Measurements from ENCODE around the gene SESTD1. TPM values are rescaled to one million over a fixed set of nuclear protein-coding genes. Genes with fewer than 3 reads are reported as not detected.
"Not testable (repeated sequence)": the region's sequence is repeated elsewhere in the genome, so short reads cannot be mapped to it uniquely, and the experiment has no call there.

Gene SESTD1
- total RNA-seq, 1 experiment from 2014 or later: 15.0 TPM

DNA sequence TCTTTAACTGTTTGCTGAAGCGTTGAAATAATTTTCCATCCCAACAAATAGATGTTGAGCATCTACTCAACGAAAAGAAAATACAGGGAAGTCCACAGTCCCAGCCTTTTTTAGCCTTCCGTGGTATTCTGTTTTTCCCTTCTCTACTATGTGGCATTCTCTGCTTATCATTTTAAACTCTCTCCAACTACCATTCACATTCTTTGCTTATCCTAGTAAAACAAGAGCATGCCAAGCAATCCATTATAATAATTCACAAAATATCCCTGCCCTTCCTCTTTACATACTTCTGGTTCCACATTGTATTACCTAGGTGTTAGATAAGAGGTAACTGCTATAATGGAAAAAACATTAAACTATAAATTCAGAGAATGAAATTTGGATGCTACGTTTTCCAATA is 1.6 kb upstream of the SESTD1 start:
- no peak for DNase-seq (ENCODE audit: low read depth)

DNA sequence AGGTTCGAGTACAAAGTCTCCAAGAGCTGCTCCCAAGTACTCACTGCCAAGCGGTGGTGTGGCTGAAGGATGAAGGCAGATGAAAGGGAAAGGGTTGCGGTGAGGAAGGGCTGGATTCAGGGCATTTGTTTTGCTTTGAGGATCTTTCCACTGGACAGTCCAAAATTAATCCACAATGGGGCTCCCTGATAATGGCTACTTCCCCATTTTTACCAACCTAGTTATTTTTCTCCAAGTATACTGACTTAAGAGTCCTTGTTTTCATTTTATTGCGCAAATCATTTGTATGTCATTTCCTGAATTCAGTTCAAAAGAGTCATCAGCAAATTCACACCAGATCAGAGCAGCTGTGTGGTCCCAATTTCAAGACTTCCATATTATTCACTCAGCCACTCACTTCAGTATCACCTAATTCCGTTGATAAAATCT is 464 bp upstream of the SESTD1 start:
- DNase-seq (ENCODE audit: low read depth): peak; percentile 40

- DNase-seq (ENCODE audit: low read depth): peak; percentile 55
Observed at GRCh38 chr2:179263446-179264367, 925 bp downstream of the SESTD1 start.

DNA sequence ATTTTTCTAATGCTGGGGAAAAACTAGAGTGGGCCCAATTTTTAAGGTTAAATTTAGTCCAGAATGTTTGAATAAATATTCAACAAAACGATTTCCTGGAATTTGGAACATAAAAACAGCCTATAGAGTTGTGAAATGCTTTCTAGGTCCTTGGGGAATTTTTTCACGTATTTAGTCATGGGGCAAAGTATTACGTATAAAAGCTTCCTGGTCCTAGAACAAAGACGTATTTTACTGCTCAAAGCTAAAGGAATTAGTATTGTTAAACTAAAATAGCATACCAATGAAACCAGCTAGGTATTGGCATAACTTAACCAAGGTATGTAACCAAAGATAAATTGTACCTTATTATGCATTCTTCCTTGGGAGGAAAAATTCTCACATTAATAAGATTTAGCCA is 1.6 kb downstream of the SESTD1 start:
- no peak for DNase-seq (ENCODE audit: low read depth)

DNA sequence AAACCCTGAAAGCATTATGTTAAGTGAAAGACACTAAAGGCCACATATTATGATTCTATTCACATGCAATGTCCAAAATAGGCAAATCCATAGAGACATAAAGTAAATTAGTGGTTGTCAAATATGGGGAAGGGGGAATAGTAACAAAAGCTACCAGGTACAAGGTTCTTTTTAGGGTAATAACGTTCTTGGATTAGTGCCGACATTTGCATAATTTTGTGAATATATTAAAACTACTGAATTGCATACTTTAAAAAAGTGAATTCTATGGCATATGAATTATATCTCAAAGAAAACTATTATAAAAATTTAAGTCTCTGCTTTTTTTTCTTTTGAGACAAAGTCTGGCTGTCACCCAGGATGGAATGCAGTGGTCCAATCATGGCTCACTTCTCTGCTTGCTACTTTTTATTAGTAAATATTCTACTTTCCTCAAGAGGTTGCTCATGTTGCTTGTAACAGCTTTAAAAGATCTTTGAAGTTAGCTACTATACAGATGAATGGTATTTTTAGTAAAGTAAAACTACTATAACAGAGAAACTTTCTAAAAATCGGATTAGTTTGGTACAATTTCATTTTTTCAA is 2.5 kb downstream of the SESTD1 start:
- DNase-seq (ENCODE audit: low read depth): no peak

DNA sequence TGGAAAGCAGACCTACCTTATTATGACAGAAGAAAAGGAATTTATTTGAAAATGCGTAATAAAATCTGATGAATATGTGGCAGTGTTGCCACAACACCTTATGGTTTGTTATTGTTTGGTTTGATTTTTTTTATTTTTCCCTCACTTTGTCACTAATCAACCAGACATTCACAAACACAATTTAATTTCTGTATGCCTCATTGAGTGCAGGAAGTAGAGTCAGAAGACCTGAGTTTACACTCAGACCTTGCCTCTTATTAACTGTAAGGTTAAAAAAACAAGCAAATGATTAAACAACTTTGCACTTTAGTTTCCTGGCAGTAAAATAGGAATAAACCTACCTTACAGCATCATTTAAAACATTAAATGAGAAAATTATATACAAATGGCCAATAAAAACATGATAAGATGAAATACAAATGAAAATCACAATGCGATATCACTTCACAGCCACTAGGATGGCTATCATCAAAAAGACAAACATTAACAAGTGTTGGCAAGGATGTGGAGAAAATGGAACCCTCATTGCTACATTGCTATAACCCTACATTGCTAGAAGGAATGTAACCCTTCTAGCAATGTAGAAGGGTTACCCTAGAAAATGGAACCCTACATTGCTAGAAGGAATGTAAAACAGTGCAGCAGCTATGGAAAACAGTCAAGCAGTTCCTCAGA is 3.3 kb downstream of the SESTD1 start:
- no peak for DNase-seq (ENCODE audit: low read depth)

- DNase-seq (ENCODE audit: low read depth): no peak
Observed at GRCh38 chr2:179260224-179260623, 4.4 kb downstream of the SESTD1 start.

- DNase-seq (ENCODE audit: low read depth): no peak
Observed at GRCh38 chr2:179255129-179255528, 9.5 kb downstream of the SESTD1 start.

- no peak for DNase-seq (ENCODE audit: low read depth)
Observed at GRCh38 chr2:179253226-179253625, 11.4 kb downstream of the SESTD1 start.

DNA sequence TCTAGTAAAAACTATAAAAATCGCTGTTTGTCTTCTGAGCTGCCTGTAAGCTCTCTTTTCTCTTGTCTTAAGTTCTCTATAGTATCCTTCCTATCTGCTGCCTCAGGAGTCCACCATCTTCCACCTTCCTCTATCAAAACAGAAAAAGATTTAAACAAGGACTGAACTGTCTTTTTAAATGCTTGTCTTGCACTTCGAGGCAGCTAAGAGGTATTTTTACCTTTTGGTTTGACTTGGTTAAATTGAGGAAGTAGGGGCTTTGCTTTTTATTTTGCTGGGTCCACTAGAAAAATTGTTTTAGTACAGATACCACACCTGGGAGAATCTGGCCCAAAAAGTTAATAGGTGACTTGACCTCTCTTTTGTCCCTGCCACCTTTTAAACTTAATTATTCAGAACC is 12.2 kb downstream of the SESTD1 start:
- DNase-seq (ENCODE audit: low read depth): no peak

GRCh38 chr2:179251870-179252269 is 12.8 kb downstream of the SESTD1 start:
- no peak for DNase-seq (ENCODE audit: low read depth)

DNA sequence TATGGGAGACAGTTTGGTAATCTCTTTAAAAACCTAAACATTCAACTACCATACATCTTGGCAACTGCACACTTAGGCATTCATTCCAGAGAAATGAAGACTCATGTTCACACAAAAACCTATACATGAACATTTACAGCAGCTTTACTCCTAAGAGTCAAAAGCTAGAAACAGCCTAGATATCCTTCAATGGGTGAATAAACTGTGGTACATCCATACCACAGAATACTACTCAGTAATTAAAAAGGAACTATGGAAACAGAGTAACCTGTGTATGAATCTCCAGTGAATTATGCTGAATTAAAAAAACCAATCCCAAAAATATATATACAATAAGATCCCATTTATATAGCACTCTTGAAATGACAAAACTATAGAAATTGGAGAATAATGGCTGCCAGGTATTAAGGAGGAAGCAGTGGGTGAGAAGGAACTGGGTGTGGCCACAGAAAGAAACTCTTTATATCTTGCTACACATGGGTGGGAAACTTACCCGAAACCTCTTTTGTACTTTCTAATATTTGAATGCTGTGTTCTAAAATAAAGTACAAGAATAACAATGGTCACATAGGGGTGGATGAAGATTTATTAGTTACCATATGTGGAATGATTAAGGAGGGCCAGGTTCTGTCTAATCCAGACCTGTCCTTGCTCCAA is 13.7 kb downstream of the SESTD1 start:
- DNase-seq (ENCODE audit: low read depth): no peak

DNA sequence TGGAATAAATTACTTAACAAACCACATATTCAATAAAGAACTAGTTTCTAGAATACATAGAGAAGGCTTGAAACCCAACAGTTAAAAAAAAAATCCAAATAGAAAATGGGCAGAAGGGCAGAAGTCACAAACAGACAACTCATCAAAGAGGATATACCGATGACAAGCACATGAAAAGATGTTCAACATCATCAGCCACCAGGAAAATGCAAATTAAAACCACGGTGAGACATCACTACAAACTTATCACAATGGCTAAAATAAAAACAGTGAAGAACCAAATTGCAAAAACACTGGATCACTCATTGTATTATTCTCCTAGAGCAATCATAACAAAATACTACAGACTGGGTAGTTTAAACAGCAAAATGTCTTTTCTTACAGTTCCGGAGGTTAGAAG is 14.5 kb downstream of the SESTD1 start:
- DNase-seq (ENCODE audit: low read depth): no peak

DNA sequence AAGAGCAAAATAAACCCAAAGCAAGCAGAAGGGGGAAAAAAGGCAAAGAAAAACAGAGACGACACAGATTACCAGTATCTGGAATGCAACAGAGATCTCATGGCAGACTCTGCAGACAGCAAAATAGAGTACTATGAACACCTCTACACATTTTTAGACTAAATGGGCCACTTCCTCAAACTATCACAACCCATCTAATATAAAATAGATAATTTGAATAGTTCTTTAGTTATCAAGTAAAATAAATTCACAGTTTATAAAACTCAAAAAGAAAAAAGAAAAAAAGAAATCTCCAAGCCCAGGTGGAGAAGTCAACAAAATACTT is 16.6 kb downstream of the SESTD1 start:
- no peak for DNase-seq (ENCODE audit: low read depth)

DNA sequence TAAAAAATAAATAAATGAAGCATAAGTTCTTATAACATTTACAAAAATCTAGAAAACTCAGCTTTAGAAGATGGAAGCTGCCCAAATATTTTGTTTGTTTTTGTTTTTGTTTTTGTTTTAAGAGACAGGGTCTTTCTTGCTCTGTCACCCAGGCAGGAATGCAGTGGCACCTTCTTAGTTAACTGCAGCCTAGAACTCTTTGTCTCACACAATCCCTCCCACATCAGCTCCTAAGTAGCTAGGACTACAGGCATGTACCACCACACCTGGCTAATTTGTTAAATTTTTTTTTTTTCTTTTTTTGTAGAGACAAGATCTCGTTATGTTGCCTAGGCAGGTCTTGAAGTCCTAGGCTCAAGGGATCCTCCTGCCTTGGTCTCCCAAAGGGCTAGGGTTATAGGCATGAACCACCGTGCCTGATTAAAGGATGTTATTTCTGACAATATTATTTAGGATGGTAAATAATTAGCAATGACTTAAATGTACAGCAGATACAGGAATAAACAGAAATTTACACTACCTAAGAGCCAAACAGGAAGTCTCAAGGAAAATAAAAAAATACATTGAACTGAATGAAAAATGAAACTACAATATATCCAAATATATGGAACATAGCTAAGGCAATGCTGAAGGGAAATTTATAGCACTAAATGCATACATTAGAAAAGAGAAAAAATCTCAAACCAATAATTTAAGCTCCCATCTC is 17.2 kb downstream of the SESTD1 start:
- no peak for DNase-seq (ENCODE audit: low read depth)

DNA sequence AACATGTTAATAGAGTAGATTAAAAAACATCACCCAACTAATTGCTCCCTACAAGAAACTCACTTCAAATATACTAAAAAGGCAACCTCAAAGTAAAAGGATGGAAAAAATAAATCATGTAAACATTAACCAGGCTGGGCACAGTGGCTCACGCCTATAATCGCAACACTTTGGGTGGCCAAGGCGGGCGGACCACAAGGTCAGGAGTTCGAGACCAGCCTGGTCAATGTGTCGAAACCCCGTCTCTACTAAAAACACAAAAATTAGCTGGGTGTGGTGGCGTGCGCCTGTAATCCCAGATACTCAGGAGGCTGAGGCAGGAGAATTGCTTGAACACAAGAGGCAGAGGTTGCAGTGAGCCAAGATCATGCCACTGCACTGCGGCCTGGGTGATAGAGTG is 18.8 kb downstream of the SESTD1 start:
- DNase-seq (ENCODE audit: low read depth): not testable (repeated sequence)

DNA sequence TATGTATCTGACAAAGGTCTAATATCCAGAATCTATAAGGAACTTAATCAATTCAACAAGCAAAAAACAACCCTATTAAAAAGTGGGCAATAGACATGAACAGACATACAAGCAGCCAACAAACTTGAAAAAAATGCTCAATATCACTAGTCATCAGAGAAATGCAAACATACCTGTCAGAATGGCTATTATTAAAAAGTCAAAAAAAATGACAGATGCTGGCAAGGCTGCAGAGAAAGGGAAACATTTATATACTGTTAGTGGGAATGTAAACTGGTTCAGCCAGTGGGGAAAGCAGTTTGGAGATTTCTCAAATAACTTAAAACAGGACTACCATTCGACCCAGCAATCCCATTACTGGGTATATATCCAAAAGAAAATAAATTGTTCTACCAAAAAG is 21.6 kb downstream of the SESTD1 start:
- DNase-seq (ENCODE audit: low read depth): no peak

DNA sequence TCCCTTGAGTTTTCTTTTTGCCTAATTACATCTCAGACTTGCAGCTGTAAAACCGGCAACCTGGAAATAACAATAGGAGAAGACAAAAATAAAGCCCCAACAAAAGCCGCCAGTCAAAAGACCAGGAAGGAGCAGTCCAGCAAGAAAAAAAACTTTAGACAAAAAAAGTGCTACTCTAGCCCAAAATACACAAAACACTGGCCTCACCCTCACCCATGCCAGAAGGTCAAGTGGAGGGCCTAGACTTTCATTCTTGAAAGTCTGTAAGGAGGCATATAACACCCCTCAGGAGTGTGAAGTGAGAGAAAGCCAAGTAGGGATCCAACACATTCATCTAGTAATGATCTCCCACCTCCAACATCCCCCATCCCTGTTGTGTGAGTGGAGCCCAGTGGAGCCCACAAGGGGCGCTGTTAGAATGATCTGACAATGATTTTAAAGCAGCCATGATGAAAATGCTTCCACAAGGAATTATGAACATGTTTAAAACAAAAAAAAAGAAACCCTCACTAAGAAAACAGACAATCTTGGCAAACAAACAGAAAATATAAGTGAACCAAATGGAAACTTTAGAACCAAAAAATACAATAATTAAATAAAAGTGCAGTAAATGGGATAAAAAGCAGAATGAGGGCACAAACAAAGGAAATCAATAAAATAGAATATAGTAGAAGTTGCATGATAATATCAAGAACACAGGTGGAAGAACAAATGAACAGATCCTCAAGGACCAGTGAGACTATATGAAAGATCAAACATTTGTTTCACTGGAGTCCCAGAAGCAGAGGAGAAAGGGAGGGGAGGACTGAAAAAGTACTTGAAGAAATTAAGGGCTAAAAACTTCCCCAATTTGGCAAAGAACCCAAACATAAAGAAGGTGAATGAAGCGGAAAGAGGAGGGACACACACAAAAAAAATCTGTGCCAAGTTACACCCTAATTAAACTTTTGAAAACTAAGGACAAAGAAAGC is 23.9 kb downstream of the SESTD1 start:
- DNase-seq (ENCODE audit: low read depth): no peak

GRCh38 chr2:179239838-179240237 is 24.8 kb downstream of the SESTD1 start:
- no peak for DNase-seq (ENCODE audit: low read depth)

GRCh38 chr2:179239195-179239594 is 25.4 kb downstream of the SESTD1 start:
- DNase-seq (ENCODE audit: low read depth): peak; percentile 46

DNA sequence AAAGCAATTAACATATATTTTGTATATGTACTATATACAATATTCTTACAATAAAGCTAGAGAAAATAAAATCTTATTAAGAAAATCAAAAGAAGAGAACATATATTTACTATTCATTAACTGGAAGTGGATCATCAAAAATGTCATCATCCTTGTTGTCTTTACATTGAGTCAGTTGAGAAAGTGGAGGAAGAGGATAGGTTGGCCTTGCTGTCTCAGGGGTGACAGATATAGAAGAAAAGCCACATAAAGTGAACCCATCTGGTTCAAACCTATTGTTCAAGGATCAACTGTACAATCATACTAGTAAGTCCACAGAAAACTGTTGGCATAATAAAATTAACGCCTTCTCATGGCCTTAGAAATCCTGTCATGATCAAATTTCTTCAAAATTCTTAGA is 26.6 kb downstream of the SESTD1 start:
- DNase-seq (ENCODE audit: low read depth): no peak
